Sigmoid colon (tissue), 7 donors: ENCODE results near the gene SLPI. TPM values are rescaled to one million over a fixed set of nuclear protein-coding genes. Genes with fewer than 3 reads are reported as not detected.

Experiments used
- DNase-seq: peaks from one replicate; pipeline ENCODE4 v3.0.0-alpha.2; 2019
- H3K27ac ChIP-seq, 4 donors: fragments of 200-600 bp; sonication (generic); one replicate each; pipeline ENCODE4 v1.5.1; 2016 to 2019; ENCODE audit warnings: mild to moderate bottlenecking in 1 of 4
- H3K27me3 ChIP-seq, 3 donors: fragments of 200-600 bp; sonication (generic); one replicate each; pipeline ENCODE4 v1.5.1; 2019; ENCODE audit warnings: mild to moderate bottlenecking in 1 of 3
- H3K36me3 ChIP-seq, 4 donors: fragments of 200-600 bp; sonication (generic); one replicate each; pipeline ENCODE4 v1.5.1; 2016 to 2019
- H3K4me1 ChIP-seq, 4 donors: fragments of 200-600 bp; sonication (generic); one replicate each; pipeline ENCODE4 v1.5.1; 2017 to 2019
- H3K4me3 ChIP-seq, 4 donors: fragments of 200-600 bp; sonication (generic); one replicate each; pipeline ENCODE4 v1.5.1; 2017 to 2019; ENCODE audit warnings: mild to moderate bottlenecking in 2 of 4, moderate library complexity in 1 of 4
- H3K9me3 ChIP-seq, 4 donors: fragments of 200-600 bp in 3 of 4; sonication (generic) in 3 of 4; one replicate each; pipeline versions ENCODE4 v1.5.1 to v1.6.1; 2013 to 2019
- EP300 ChIP-seq, 4 donors: sonication (generic); formaldehyde crosslinking; IDR thresholded peaks; one replicate each; pipeline ENCODE4 v1.6.1; 2017; ENCODE audit warnings: antibody characterized with exemption in 4 of 4
- POLR2A ChIP-seq, 2 donors: fragments of 450-650 bp; IDR thresholded peaks; one replicate each; pipeline ENCODE4 v1.6.1; 2016; ENCODE audit warnings: antibody characterized with exemption in 2 of 2, mild to moderate bottlenecking in 2 of 2, moderate library complexity in 2 of 2
- POLR2AphosphoS5 ChIP-seq, 4 donors: sonication (generic); formaldehyde crosslinking; IDR thresholded peaks; one replicate each; pipeline ENCODE4 v1.6.1; 2017; ENCODE audit warnings: antibody characterized with exemption in 4 of 4
- WGBS, 2 donors: extraction: QIAGEN DNeasy Blood & Tissue Kit; methylation state at CpG; one replicate each; pipeline ENCODE4 v1.1.7; 2013; 5-methylcytosine and 5-hydroxymethylcytosine counted together
- intact Hi-C: fragments of 100-400 bp; cut with DNase I; formaldehyde crosslinking; loops from one replicate; pipeline ENCODE4 v1.15.1; 2023
- polyA plus RNA-seq, 3 donors: library from polyadenylated mRNA; stranded (reverse); fragments of 200-250 nt; gene quantifications; one replicate each; pipeline ENCODE4 v1.2.3, GENCODE V29; 2013
- total RNA-seq, 4 donors: library from RNA; depleted of rRNA; stranded (reverse); fragments of >200 nt; gene quantifications; one replicate each; pipeline ENCODE4 v1.1.0, GENCODE V29; 2016
- TF ChIP-seq, protein P1 (sequence below), 4 experiments: fragments of 450-650 bp in 3 of 4; fragments of 200-600 bp in 1 of 4; IDR thresholded peaks; one replicate each; pipeline ENCODE4 v1.5.1; 2016 to 2019; ENCODE audit warnings: antibody characterized with exemption in 4 of 4, mild to moderate bottlenecking in 3 of 4, moderate library complexity in 2 of 4
- donor health status: healthy with polysubstance abuse.
- donor health status: Bipolar disorder and iron deficiency.
- donor health status: healthy.

The SLPI gene
- total and polyA plus RNA-seq, 7 donors, result 2.4 to 234 (median 38.8) TPM

DNA sequence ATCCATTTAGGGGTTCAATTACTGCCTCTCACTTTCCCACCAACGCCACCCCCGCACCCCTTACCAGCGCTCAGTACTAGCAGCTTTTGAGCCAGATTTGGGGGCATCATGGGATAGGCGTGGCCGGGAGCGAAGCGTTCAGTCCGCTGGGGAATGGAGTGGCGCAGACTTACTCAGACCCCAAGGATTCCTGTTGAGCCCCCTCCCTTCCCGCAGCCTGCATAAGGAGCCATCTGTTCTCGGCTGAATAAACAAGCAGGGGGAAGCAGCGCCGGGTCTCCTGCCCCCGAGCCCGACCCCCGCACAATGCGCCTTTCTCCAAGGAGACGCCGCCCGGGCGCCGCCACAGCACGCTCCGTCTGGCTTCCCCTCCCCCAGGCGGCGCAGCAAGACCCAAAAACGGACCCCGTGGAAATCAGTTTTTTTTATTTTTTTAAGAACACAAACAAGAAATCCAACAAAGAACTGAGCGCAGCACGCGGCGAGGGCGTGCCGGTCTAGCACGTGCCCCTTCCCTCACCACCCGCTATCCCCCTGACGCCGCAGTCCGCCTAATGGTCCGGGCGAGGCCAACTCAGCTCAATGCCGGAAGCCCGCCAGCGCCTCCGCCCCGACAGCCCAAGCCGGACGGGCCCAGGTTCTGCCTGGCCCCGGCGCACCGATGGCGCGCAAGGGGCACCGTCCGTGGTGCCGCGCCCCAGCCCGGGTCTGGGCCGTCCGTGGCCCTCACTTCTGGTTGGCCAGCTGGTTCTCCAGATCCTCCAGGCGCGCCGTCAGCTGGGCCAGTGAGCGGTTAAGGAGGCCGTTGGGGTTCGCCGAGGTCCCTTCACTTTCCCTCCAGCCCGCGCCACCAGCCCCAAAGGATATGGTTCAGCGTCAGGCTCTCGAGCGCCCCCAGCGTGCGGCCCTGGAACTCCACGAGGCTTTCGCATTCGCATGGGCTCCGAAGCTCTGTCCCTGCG, 39.0 kb upstream of the SLPI start:
- TF ChIP-seq, protein P1, sequence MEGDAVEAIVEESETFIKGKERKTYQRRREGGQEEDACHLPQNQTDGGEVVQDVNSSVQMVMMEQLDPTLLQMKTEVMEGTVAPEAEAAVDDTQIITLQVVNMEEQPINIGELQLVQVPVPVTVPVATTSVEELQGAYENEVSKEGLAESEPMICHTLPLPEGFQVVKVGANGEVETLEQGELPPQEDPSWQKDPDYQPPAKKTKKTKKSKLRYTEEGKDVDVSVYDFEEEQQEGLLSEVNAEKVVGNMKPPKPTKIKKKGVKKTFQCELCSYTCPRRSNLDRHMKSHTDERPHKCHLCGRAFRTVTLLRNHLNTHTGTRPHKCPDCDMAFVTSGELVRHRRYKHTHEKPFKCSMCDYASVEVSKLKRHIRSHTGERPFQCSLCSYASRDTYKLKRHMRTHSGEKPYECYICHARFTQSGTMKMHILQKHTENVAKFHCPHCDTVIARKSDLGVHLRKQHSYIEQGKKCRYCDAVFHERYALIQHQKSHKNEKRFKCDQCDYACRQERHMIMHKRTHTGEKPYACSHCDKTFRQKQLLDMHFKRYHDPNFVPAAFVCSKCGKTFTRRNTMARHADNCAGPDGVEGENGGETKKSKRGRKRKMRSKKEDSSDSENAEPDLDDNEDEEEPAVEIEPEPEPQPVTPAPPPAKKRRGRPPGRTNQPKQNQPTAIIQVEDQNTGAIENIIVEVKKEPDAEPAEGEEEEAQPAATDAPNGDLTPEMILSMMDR (IDR thresholded peaks at IDR 0.05), result peak; percentile 63 to 98 (median 84)
- peak in 1 of 4 donors; percentile 14 for TF ChIP-seq POLR2AphosphoS5 (IDR thresholded peaks at IDR 0.05)
- no peak for TF ChIP-seq EP300 (IDR thresholded peaks at IDR 0.05)
- Histone ChIP-seq H3K4me3 (peak overlapping the region; percentile 32 to 58 (median 49)), H3K9me3 (no peaks in the 10 kb centered on the region), H3K27ac (peak overlapping the region in 3 of 4 donors; percentile 48 to 57 (median 48)), H3K36me3 (no peaks in the 10 kb centered on the region), H3K4me1 (peaks cover 0 to 21% (median 11%) of the 10 kb centered on the region in 4 donors), H3K27me3 (peaks cover 0 to 37% (median 0%) of the 10 kb centered on the region in 3 donors)
- intact Hi-C loops, result loop anchor here (2.0 to 10.0 kb wide), 3 partner anchors 196 to 279 kb away; no protein-coding TSS in a partner anchor
- DNase-seq, result peak; percentile 87
- 4 to 5% methylated on average over 79 of the region's 79 CpGs for WGBS, 2 donors

- no peak overlapping the region for H3K4me3 ChIP-seq
- H3K27ac ChIP-seq, result no peak overlapping the region
- H3K36me3 ChIP-seq, result no peaks in the 10 kb centered on the region
- no peaks in the 10 kb centered on the region for H3K9me3 ChIP-seq
- H3K4me1 ChIP-seq, result peaks cover 0 to 21% (median 11%) of the 10 kb centered on the region in 4 donors
- no peak for DNase-seq
- TF ChIP-seq, protein P1 (IDR thresholded peaks at IDR 0.05), result no peak
- no peak for TF ChIP-seq POLR2AphosphoS5 (IDR thresholded peaks at IDR 0.05)
- TF ChIP-seq EP300 (IDR thresholded peaks at IDR 0.05), result no peak
- TF ChIP-seq POLR2A (IDR thresholded peaks at IDR 0.05), result no peak
- H3K27me3 ChIP-seq, result peaks cover 0 to 31% (median 0%) of the 10 kb centered on the region in 3 donors
- intact Hi-C loops, result loop anchor here (2.0 to 10.0 kb wide), 3 partner anchors 195 to 278 kb away; no protein-coding TSS in a partner anchor
- 83% methylated on average over 2 of the region's 2 CpGs for WGBS, 2 donors
Measured at GRCh38 chr20:45292343-45292742, 38.0 kb upstream of the SLPI start.

GRCh38 chr20:45291526-45291925, 37.2 kb upstream of the SLPI start:
- Histone ChIP-seq H3K4me1 (peaks cover 0 to 21% (median 11%) of the 10 kb centered on the region in 4 donors), H3K27ac (no peak overlapping the region), H3K9me3 (no peaks in the 10 kb centered on the region), H3K36me3 (no peaks in the 10 kb centered on the region), H3K27me3 (peaks cover 0 to 26% (median 0%) of the 10 kb centered on the region in 3 donors), H3K4me3 (no peak overlapping the region)
- intact Hi-C loops, result loop anchor here (5.0 to 10.0 kb wide), 2 partner anchors 194 to 277 kb away; no protein-coding TSS in a partner anchor
- WGBS, 2 donors, result 74 to 82% methylated on average over 9 of the region's 9 CpGs
- TF ChIP-seq POLR2A (IDR thresholded peaks at IDR 0.05), result no peak
- no peak for TF ChIP-seq EP300 (IDR thresholded peaks at IDR 0.05)
- TF ChIP-seq, protein P1 (IDR thresholded peaks at IDR 0.05), result no peak
- no peak for TF ChIP-seq POLR2AphosphoS5 (IDR thresholded peaks at IDR 0.05)
- no peak for DNase-seq

- Histone ChIP-seq H3K27ac (no peak overlapping the region), H3K4me3 (no peak overlapping the region), H3K9me3 (no peaks in the 10 kb centered on the region), H3K27me3 (peaks cover 0 to 24% (median 0%) of the 10 kb centered on the region in 3 donors), H3K4me1 (peaks cover 0 to 21% (median 11%) of the 10 kb centered on the region in 4 donors), H3K36me3 (no peaks in the 10 kb centered on the region)
- TF ChIP-seq, protein P1 (IDR thresholded peaks at IDR 0.05), result peak; percentile 44 to 84 (median 60)
- no peak for TF ChIP-seq POLR2AphosphoS5 (IDR thresholded peaks at IDR 0.05)
- intact Hi-C loops, result loop anchor here (5.0 to 10.0 kb wide), 2 partner anchors 194 to 276 kb away; no protein-coding TSS in a partner anchor
- 15 to 20% methylated on average over 8 of the region's 8 CpGs for WGBS, 2 donors
- peak; percentile 87 for DNase-seq
Measured at GRCh38 chr20:45290677-45291355, 36.5 kb upstream of the SLPI start.
